Parathyroid adenoma (tissue), 2 donors: ENCODE results near the gene NDUFB8.
A peak's percentile ranks its signal among the peaks of the same experiment; 100 is the strongest.

Experiments used
- H2AFZ ChIP-seq: fragments of 300-600 bp; sonication (generic); one replicate; pipeline ENCODE4 v1.7.0; 2017; ENCODE audit warnings: antibody characterized with exemption, mild to moderate bottlenecking
- H3K27ac ChIP-seq: fragments of 300-600 bp; sonication (generic); one replicate; pipeline ENCODE4 v1.7.0; 2017
- H3K27me3 ChIP-seq: fragments of 300-600 bp; sonication (generic); one replicate; pipeline ENCODE4 v1.7.0; 2017; ENCODE audit warnings: low read length; ENCODE audit not compliant: control insufficient read depth, insufficient read depth
- H3K36me3 ChIP-seq: fragments of 300-600 bp; sonication (generic); one replicate; pipeline ENCODE4 v1.7.0; 2017; ENCODE audit warnings: low read length; ENCODE audit not compliant: control insufficient read depth, insufficient read depth
- H3K4me1 ChIP-seq: fragments of 300-600 bp; sonication (generic); one replicate; pipeline ENCODE4 v1.7.0; 2017; ENCODE audit warnings: control low read depth
- H3K4me2 ChIP-seq: fragments of 300-600 bp; sonication (generic); one replicate; pipeline ENCODE4 v1.7.0; 2017; ENCODE audit warnings: low read length
- H3K4me3 ChIP-seq: fragments of 300-600 bp; sonication (generic); one replicate; pipeline ENCODE4 v1.7.0; 2017; ENCODE audit warnings: low read depth, low read length
- H3K79me2 ChIP-seq: fragments of 300-600 bp; sonication (generic); one replicate; pipeline ENCODE4 v1.7.0; 2017; ENCODE audit warnings: control low read depth
- H3K9ac ChIP-seq: fragments of 300-600 bp; sonication (generic); one replicate; pipeline ENCODE4 v1.7.0; 2017; ENCODE audit warnings: mild to moderate bottlenecking
- H3K9me3 ChIP-seq: fragments of 300-600 bp; sonication (generic); one replicate; pipeline ENCODE4 v1.7.0; 2017; ENCODE audit warnings: low read length; ENCODE audit not compliant: control insufficient read depth
- TF ChIP-seq, protein P1 (sequence below): fragments of 300-600 bp; sonication (generic); IDR thresholded peaks from one replicate; pipeline ENCODE4 v1.7.0; 2017; ENCODE audit warnings: antibody characterized with exemption, mild to moderate bottlenecking
- donor health status: primary hyperparathyroidism.

NDUFB8 gene

GRCh38 chr10:100482834-100483185 lies 46.9 kb downstream of the NDUFB8 start:
- TF ChIP-seq, protein P1, sequence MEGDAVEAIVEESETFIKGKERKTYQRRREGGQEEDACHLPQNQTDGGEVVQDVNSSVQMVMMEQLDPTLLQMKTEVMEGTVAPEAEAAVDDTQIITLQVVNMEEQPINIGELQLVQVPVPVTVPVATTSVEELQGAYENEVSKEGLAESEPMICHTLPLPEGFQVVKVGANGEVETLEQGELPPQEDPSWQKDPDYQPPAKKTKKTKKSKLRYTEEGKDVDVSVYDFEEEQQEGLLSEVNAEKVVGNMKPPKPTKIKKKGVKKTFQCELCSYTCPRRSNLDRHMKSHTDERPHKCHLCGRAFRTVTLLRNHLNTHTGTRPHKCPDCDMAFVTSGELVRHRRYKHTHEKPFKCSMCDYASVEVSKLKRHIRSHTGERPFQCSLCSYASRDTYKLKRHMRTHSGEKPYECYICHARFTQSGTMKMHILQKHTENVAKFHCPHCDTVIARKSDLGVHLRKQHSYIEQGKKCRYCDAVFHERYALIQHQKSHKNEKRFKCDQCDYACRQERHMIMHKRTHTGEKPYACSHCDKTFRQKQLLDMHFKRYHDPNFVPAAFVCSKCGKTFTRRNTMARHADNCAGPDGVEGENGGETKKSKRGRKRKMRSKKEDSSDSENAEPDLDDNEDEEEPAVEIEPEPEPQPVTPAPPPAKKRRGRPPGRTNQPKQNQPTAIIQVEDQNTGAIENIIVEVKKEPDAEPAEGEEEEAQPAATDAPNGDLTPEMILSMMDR: no peak
- Histone ChIP-seq H3K27ac (no peak overlapping the region), H3K36me3 (no peaks in the 10 kb centered on the region), H3K4me3 (peak overlapping the region; percentile 57), H3K27me3 (no peaks in the 10 kb centered on the region), H3K4me1 (no peaks in the 10 kb centered on the region), H3K9me3 (no peaks in the 10 kb centered on the region), H3K4me2 (peak overlapping the region; percentile 99), H3K9ac (no peak overlapping the region), H3K79me2 (no peaks in the 10 kb centered on the region), H2AFZ (peak overlapping the region; percentile 69)

DNA sequence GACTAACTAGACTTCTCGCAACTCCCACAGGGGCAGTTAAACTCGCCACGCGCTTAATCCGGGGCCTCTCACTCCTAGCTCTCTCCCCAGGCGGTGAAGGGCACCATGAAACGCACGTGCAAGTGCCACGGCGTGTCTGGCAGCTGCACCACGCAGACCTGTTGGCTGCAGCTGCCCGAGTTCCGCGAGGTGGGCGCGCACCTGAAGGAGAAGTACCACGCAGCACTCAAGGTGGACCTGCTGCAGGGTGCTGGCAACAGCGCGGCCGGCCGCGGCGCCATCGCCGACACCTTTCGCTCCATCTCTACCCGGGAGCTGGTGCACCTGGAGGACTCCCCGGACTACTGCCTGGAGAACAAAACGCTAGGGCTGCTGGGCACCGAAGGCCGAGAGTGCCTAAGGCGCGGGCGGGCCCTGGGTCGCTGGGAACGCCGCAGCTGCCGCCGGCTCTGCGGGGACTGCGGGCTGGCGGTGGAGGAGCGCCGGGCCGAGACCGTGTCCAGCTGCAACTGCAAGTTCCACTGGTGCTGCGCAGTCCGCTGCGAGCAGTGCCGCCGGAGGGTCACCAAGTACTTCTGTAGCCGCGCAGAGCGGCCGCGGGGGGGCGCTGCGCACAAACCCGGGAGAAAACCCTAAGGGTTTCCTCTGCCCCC lies 47.4 kb downstream of the NDUFB8 start:
- TF ChIP-seq, protein P1: peak; percentile 75
- H3K27ac ChIP-seq: peak overlapping the region; percentile 11
- no peaks in the 10 kb centered on the region for H3K9me3 ChIP-seq
- H3K27me3 ChIP-seq: no peaks in the 10 kb centered on the region
- no peak overlapping the region for H3K9ac ChIP-seq
- H3K79me2 ChIP-seq: no peaks in the 10 kb centered on the region
- H3K4me2 ChIP-seq: peak overlapping the region; percentile 99
- H3K4me3 ChIP-seq: peak overlapping the region; percentile 57
- peak overlapping the region; percentile 69 for H2AFZ ChIP-seq
- H3K36me3 ChIP-seq: no peaks in the 10 kb centered on the region
- no peaks in the 10 kb centered on the region for H3K4me1 ChIP-seq

GRCh38 chr10:100481462-100482081 lies 48.1 kb downstream of the NDUFB8 start:
- Histone ChIP-seq H3K36me3 (no peaks in the 10 kb centered on the region), H3K9me3 (no peaks in the 10 kb centered on the region), H3K27me3 (no peaks in the 10 kb centered on the region), H3K79me2 (no peaks in the 10 kb centered on the region), H3K27ac (no peak overlapping the region), H2AFZ (peak overlapping the region; percentile 69), H3K9ac (no peak overlapping the region), H3K4me3 (peak overlapping the region; percentile 57), H3K4me2 (peak overlapping the region; percentile 99), H3K4me1 (no peaks in the 10 kb centered on the region)
- TF ChIP-seq, protein P1: no peak

GRCh38 chr10:100480002-100480401 lies 49.7 kb downstream of the NDUFB8 start:
- H3K4me3 ChIP-seq: no peak overlapping the region
- H3K9me3 ChIP-seq: no peaks in the 10 kb centered on the region
- H3K9ac ChIP-seq: no peak overlapping the region
- no peaks in the 10 kb centered on the region for H3K79me2 ChIP-seq
- H3K27ac ChIP-seq: no peak overlapping the region
- no peaks in the 10 kb centered on the region for H3K36me3 ChIP-seq
- H3K4me2 ChIP-seq: no peak overlapping the region
- TF ChIP-seq, protein P1: no peak
- H2AFZ ChIP-seq: no peak overlapping the region
- no peaks in the 10 kb centered on the region for H3K27me3 ChIP-seq
- H3K4me1 ChIP-seq: no peaks in the 10 kb centered on the region

GRCh38 chr10:100479037-100479436 lies 50.6 kb downstream of the NDUFB8 start:
- Histone ChIP-seq H3K9ac (no peak overlapping the region), H3K4me3 (no peak overlapping the region), H3K9me3 (no peaks in the 10 kb centered on the region), H3K4me1 (no peaks in the 10 kb centered on the region), H3K4me2 (no peak overlapping the region), H3K27ac (no peak overlapping the region), H2AFZ (no peak overlapping the region), H3K36me3 (no peaks in the 10 kb centered on the region), H3K79me2 (no peaks in the 10 kb centered on the region), H3K27me3 (no peaks in the 10 kb centered on the region)
- TF ChIP-seq, protein P1: no peak
